ENCODE data around the gene NCAPD2. TPM values are rescaled to one million over a fixed set of nuclear protein-coding genes. Genes with fewer than 3 reads are reported as not detected.
A peak's percentile ranks its signal among the peaks of the same experiment; 100 is the strongest.

The NCAPD2 gene
- total RNA-seq, 1 experiment from 2014 or later, result 114 TPM

DNA sequence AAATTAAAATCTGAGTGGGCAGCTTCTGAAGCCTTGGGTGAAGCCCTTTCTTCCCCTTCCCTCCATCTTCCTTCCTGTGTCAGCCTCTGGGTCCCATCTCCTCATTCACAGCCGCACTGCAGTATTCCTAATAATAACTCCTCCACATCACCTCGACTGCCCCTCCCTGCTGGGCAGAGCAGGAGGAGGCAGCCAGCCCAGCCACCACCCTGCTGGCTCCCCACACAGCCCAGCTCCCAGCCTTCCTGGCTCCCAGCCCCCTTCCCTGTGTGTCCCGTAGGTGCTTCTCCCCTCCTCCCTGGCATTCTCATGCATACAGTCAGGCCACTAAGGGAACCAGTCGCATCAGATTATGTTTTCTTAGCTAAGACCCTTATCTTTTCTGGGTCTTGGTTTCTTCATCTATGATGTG lies 58.2 kb downstream of the NCAPD2 start:
- no CpG with 5 or more reads among the region's 4 CpGs for WGBS (ENCODE audit: extremely low coverage, insufficient read length, low lambda C conversion rate)
- no peak overlapping the region for H2BK20ac ChIP-seq (ENCODE audit: low read depth, low read length, poor library complexity, severe bottlenecking)
- H3K23ac ChIP-seq (ENCODE audit: insufficient read length, low read depth, low read length), result no peak overlapping the region
- H3K27ac ChIP-seq (ENCODE audit: insufficient read length, low read depth, low read length), result no peak overlapping the region
- H3K79me1 ChIP-seq (ENCODE audit: insufficient read depth, low read depth, low read length, poor library complexity, severe bottlenecking), result peaks cover 3% of the 10 kb centered on the region
- H3K23me2 ChIP-seq (ENCODE audit: insufficient read length, low read depth, low read length, poor library complexity, severe bottlenecking), result peaks cover 11% of the 10 kb centered on the region
- Mint-ChIP-seq H3K36me3 (ENCODE audit: insufficient read depth in 1 of 3, low read depth in 3 of 3) (peaks cover 18 to 46% (median 32%) of the 10 kb centered on the region in 3 experiments; a peak in 6 of 7 replicates), H3K4me1 (peaks cover 27 to 40% of the 10 kb centered on the region in 2 experiments), H3K27me3 (ENCODE audit: low read depth) (no peaks in the 10 kb centered on the region), H3K4me3 (no peak overlapping the region; a peak in 1 of 5 replicates), H3K9me3 (no peaks in the 10 kb centered on the region; a peak in 1 of 5 replicates), H3K27ac (peak overlapping the region in 1 of 3 experiments; percentile 9; a peak in 1 of 7 replicates)
- peaks cover 10% of the 10 kb centered on the region; the same call in 1 of the 2 replicates for H3K79me2 ChIP-seq (ENCODE audit: insufficient read depth, low read length)
- H2BK12ac ChIP-seq (ENCODE audit: insufficient read length, low read depth, low read length), result no peak overlapping the region
- no peak overlapping the region for H3K56ac ChIP-seq (ENCODE audit: insufficient read length, low read depth, low read length)
- no peak overlapping the region for H2BK120ac ChIP-seq (ENCODE audit: low read depth, low read length, poor library complexity, severe bottlenecking)
- no peaks in the 10 kb centered on the region for H3K27me3 ChIP-seq (ENCODE audit: insufficient read depth, low read length)
- peaks cover 2% of the 10 kb centered on the region; the same call in 1 of the 2 replicates for H3K4me1 ChIP-seq (ENCODE audit: insufficient read depth, low read length)
- no peaks in the 10 kb centered on the region for H3K9me3 ChIP-seq (ENCODE audit: control insufficient read depth, low read depth, low read length)
- H3K4me2 ChIP-seq (ENCODE audit: insufficient read depth, insufficient read length, low read length), result no peak overlapping the region
- H2AFZ ChIP-seq (ENCODE audit: low read length), result no peak overlapping the region
- no peak overlapping the region for H3K9ac ChIP-seq (ENCODE audit: extremely low read depth, insufficient read length, low read length)
- no peak overlapping the region for H4K5ac ChIP-seq (ENCODE audit: insufficient read length, low read depth, low read length)
- TF ChIP-seq, protein P1, sequence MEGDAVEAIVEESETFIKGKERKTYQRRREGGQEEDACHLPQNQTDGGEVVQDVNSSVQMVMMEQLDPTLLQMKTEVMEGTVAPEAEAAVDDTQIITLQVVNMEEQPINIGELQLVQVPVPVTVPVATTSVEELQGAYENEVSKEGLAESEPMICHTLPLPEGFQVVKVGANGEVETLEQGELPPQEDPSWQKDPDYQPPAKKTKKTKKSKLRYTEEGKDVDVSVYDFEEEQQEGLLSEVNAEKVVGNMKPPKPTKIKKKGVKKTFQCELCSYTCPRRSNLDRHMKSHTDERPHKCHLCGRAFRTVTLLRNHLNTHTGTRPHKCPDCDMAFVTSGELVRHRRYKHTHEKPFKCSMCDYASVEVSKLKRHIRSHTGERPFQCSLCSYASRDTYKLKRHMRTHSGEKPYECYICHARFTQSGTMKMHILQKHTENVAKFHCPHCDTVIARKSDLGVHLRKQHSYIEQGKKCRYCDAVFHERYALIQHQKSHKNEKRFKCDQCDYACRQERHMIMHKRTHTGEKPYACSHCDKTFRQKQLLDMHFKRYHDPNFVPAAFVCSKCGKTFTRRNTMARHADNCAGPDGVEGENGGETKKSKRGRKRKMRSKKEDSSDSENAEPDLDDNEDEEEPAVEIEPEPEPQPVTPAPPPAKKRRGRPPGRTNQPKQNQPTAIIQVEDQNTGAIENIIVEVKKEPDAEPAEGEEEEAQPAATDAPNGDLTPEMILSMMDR (conservative IDR thresholded peaks at IDR 0.05), result no peak
- no peak overlapping the region for H2BK5ac ChIP-seq (ENCODE audit: insufficient read length, low read length)
- no peak overlapping the region for H3K4ac ChIP-seq (ENCODE audit: low read depth, low read length)
- H3K14ac ChIP-seq (ENCODE audit: insufficient read depth, low read length), result no peak overlapping the region
- no peak overlapping the region for H4K8ac ChIP-seq (replicated peaks; ENCODE audit: insufficient read length, low read depth, low read length)
- no peaks in the 10 kb centered on the region for H4K20me1 ChIP-seq (ENCODE audit: control insufficient read depth, insufficient read depth, insufficient read length)
- H2AK5ac ChIP-seq (ENCODE audit: insufficient read length, low read length), result no peak overlapping the region
- H2BK15ac ChIP-seq (ENCODE audit: low read depth, low read length), result no peak overlapping the region
- H3K18ac ChIP-seq (ENCODE audit: insufficient read length, low read depth, low read length), result no peak overlapping the region
- peak; percentile 25 for DNase-seq
- no peak overlapping the region for H4K91ac ChIP-seq (ENCODE audit: insufficient read length, low read depth, low read length)
- H3T11ph ChIP-seq (ENCODE audit: low read length), result no peak overlapping the region

Measured in H9 (cell line).